ENCODE measurements around the gene FLVCR2.

FLVCR2 gene

GRCh38 chr14:75628816-75629215 lies 50.4 kb downstream of the FLVCR2 start:
- DNase-seq (ENCODE audit: low read depth, low spot score) = no peak

- DNase-seq (ENCODE audit: low read depth, low spot score) = no peak
These were observed 52.5 kb downstream of the FLVCR2 start for GRCh38 chr14:75630695-75631452.

DNA sequence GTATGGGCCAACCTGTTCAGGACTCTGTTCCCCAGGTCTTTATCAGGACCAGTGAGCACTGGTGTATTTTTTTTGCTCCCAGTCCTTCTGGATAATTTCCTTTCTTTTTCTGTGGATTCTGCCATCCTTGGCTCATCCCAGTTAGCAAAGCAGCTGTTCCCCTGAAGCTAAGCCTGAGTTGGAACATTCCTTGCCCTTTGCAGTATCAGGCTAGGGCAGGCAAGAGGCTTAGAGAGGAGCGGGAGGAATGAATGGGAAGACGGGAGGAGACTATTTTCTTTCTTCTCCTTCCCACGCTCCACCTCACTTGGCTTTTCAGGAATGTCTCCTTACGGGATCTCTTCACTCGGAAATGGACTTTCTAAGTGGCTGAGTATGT lies 53.0 kb downstream of the FLVCR2 start:
- no peak for DNase-seq (ENCODE audit: low read depth, low spot score)

GRCh38 chr14:75634848-75635247 lies 56.4 kb downstream of the FLVCR2 start:
- no peak for DNase-seq (ENCODE audit: low read depth, low spot score)

- no peak for DNase-seq (ENCODE audit: low read depth, low spot score)
These were observed 57.8 kb downstream of the FLVCR2 start for GRCh38 chr14:75636100-75636692.

DNA sequence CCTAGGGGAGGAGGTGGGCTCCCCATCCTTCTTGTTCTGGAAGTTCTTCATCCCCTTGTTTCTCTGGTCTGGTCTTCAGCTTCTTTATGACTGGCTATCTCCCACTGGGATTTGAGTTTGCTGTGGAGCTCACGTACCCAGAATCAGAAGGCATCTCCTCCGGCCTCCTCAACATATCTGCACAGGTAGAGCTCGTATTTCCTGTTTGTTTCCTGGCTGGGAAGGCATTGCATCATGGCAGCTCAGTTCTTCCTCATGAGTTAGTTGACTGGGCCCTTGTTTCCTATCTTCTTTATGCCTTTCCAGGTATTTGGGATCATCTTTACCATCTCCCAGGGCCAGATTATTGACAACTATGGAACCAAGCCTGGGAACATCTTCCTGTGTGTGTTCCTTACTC lies 62.5 kb downstream of the FLVCR2 start:
- DNase-seq (ENCODE audit: low read depth, low spot score) = no peak

GRCh38 chr14:75643985-75644384 lies 65.6 kb downstream of the FLVCR2 start:
- DNase-seq (ENCODE audit: low read depth, low spot score) = no peak

DNA sequence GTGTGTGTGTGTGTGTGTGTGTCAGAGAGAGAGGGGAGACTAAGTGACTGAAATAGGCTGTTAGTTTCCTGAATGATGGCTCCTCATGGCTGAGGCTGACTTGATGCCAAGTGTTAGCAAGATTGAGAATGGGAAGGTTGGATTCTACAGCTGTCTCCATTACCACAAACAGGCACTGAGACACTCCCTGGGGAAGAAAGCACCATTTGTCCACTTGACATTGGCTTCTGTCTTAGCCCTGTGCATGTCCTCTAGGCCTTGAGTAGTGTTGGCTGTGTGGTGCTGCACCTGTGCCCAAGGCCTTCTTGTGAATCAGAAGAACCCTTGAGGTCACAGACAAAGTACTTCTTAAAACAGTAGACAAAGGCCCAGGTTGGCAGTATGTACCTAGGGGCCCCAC lies 66.6 kb downstream of the FLVCR2 start:
- no peak for DNase-seq (ENCODE audit: low read depth, low spot score)

- DNase-seq (ENCODE audit: low read depth, low spot score) = no peak
These were observed 68.3 kb downstream of the FLVCR2 start for GRCh38 chr14:75646762-75647161.

DNA sequence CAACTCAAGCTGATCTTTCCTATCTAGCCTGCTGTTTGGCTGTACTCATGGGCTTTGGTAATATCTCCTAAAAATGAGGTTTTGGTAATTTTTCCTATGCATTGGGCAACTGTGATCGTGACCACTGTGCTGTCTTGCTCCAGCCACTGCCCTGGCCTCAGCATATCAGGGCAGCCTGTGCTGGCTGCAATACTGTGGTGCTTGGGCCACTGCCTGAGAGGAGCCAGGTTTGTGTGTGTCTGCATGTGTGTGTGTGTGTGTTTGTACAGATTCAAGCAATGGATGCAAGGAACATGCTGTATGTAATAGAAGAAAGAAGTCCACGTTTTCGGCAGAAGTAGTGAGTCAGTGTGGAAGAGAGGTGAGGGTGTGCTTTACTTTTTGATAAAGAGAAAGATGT lies 69.2 kb downstream of the FLVCR2 start:
- DNase-seq (ENCODE audit: low read depth, low spot score) = no peak

DNA sequence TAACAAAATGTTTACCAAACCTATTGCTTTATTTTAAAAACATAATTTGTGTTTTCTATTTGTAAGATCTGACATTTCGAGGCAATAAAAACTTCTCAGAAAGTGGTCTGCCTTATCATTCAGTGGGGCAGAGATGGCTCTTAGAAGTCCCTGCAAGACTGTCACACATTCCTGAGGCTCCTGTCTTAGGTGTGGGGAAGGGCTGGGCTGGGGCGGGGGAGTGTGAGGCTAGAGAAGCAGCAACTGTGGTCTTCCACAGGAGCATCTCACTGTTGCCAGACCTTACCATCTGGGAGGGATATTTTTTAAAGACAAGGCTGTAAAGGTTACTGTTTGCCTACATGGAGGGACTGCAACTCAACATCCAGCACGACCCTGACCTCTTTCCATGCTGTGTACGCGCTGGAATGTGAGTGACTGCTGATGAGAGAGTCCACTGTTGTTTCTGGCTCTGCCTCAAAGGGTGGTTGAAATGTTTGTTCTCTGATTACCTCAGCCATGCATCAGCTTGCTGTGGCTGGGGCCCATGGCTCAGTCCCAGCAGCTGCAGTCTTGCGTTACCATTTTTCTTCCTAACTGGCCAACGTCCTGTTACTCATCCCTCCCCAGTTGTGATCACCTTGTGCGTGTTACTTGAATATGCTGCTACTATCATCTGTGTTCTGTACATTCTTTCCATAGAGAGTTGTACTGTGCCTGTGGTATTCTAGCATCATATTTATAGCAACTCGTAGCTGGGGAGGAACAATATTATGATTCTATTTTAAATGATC lies 69.8 kb downstream of the FLVCR2 start:
- DNase-seq (ENCODE audit: low read depth, low spot score) = peak; percentile 93

DNA sequence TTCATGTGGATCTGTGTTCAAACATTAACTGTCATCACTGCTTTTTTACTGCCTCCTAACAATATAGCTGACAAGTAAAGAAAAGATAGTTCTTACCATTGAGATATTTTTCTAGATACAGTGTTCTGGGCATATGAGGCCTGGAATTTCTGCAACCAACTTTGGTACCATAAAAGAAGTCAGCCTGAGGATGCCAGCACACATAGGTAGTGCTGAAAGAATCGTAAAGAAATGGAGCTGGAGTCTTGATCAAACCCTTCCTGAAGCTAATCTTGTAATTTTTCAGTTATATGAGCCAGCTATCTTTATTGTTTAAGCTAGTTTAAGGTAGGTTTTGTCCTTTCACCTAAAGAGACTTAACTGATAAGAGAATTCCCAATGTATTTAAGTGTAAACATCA lies 70.9 kb downstream of the FLVCR2 start:
- no peak for DNase-seq (ENCODE audit: low read depth, low spot score)

GRCh38 chr14:75649773-75650172 lies 71.4 kb downstream of the FLVCR2 start:
- DNase-seq (ENCODE audit: low read depth, low spot score) = no peak

DNA sequence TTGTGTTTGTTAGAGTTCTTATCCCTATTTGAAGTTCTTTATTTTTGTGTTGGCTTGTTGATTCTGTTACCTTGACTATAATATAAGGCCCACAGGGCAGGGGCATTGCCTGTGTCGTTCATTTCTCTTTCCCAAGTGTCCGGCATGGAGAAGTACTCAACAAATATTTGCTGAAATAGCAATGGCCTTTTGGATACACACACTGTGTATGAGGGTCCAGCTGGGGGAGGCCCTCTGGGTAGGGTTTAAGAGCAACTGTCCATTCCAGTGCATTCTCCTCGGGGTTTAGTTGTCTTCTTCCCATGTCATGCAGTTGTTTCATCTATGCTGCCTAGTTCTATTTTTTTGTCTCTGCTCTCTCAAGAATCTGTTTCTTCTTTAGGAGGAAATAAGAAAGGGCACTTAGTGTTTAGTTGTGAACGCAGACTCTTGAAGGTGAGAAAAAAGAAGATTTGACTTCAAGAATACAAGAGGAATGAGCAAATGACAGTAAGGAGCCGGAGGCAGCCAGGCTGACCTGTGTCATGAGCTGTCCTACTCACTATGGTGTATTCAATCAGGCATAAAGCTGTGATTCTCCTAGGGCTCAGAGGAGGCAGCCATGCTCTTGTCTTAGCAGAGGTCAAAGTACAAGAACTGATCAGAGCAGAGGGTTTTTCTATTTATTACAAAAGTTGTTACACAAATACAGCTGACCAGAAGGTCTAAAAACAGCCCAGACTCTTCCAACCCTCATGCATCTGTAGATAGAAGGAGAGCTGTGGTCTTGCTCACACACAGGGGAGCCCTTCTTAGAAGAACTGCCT lies 72.0 kb downstream of the FLVCR2 start:
- DNase-seq (ENCODE audit: low read depth, low spot score) = no peak

- no peak for DNase-seq (ENCODE audit: low read depth, low spot score)
These were observed 75.1 kb downstream of the FLVCR2 start for GRCh38 chr14:75653563-75653962.

DNA sequence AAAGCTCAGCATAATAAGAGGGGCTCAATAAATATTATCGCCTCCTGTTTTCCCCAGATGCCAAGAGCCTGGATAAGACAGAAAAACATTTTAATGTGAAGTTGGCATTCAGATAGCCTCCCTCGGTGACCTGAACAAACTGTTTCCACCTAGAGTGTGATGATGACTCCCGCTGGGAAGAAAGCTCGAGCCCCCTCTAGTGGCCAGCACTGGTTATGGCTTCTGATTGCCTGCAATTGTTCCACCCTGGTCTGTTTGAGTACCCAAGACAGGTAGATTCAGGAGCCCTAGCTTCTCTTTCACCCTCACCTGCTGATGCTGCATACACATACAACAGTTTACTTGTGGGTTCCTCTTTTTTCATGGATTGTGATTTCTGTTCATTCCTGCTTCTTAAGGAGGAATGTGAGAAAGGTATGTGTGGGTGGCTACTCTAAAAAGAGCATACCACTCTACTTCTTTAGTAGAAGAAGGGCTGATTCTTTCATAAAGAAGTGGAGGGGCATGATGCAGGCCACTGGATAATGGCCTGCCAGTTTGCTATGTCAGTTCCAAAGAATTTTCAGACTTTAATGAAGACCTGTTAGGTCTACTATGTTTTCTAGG lies 75.8 kb downstream of the FLVCR2 start:
- DNase-seq (ENCODE audit: low read depth, low spot score) = no peak

- DNase-seq (ENCODE audit: low read depth, low spot score) = no peak
These were observed 76.8 kb downstream of the FLVCR2 start for GRCh38 chr14:75655235-75655634.

DNA sequence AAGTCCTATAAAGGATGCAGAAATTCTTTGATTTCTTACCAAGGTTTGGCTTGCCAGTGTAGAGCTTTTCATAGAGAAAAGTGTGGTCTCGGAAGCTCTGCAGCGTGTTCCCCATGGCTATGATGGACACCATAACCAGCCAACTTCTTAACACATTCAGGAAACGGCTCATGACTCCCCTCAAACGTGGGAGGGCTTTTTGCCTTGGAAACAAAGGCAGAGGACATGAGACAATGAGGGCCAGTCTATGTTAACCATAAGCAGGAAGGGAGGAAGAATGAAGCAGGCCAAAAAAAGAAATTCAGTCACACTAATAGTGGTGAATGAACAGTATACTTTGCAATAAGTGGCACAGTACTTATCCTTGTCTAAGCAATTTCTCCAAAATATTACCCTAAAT lies 78.9 kb downstream of the FLVCR2 start:
- no peak for DNase-seq (ENCODE audit: low read depth, low spot score)

- no peak for DNase-seq (ENCODE audit: low read depth, low spot score)
These were observed 80.5 kb downstream of the FLVCR2 start for GRCh38 chr14:75658957-75659356.

- DNase-seq (ENCODE audit: low read depth, low spot score) = no peak
These were observed 81.8 kb downstream of the FLVCR2 start for GRCh38 chr14:75660238-75660629.

GRCh38 chr14:75660630-75661498 lies 82.4 kb downstream of the FLVCR2 start, which contains the start of the genes ERG28 and TTLL5:
Gene ERG28 (minus strand): TSS chr14:75660876. CDS start chr14:75657502, 3,374 bp downstream.
Gene TTLL5 (plus strand): TSS chr14:75661246. CDS start chr14:75663150, 1,904 bp downstream.
- DNase-seq (ENCODE audit: low read depth, low spot score) = peak; percentile 97
